Thymus (tissue), 11 donors: ENCODE measurements around the gene LENG8. TPM values are rescaled to one million over a fixed set of nuclear protein-coding genes. Genes with fewer than 3 reads are reported as not detected.
A peak's percentile ranks its signal among the peaks of the same experiment; 100 is the strongest.
"Not testable (repeated sequence)": the region's sequence is repeated elsewhere in the genome, so short reads cannot be mapped to it uniquely, and the experiment has no call there.

ENCODE experiments used
- DNase-seq, 9 donors: peaks; one replicate each; pipeline ENCODE4 v3.0.0-alpha.2; 2013; ENCODE audit warnings: low spot score in 9 of 9, low read depth in 6 of 9, missing footprints in 1 of 9
- H3K27ac ChIP-seq, 2 donors: one replicate each; pipeline ENCODE4 v1.5.1; 2013; ENCODE audit warnings: control low read depth in 1 of 2, low read depth in 1 of 2, low read length in 1 of 2, mild to moderate bottlenecking in 1 of 2, moderate library complexity in 1 of 2
- H3K27me3 ChIP-seq, 2 donors: one replicate each; pipeline ENCODE4 v1.5.1; 2013; ENCODE audit warnings: low read length in 1 of 2; ENCODE audit not compliant: control insufficient read depth in 2 of 2, insufficient read depth in 1 of 2
- H3K36me3 ChIP-seq, 2 donors: one replicate each; pipeline ENCODE4 v1.5.1; 2013; ENCODE audit warnings: low read length in 1 of 2, mild to moderate bottlenecking in 1 of 2, moderate library complexity in 1 of 2; ENCODE audit not compliant: control insufficient read depth in 2 of 2, insufficient read depth in 2 of 2
- H3K4me1 ChIP-seq, 2 donors: one replicate each; pipeline ENCODE4 v1.5.1; 2013; ENCODE audit warnings: low read length in 2 of 2; ENCODE audit not compliant: control insufficient read depth in 2 of 2, insufficient read depth in 2 of 2
- H3K4me3 ChIP-seq, 2 donors: one replicate each; pipeline ENCODE4 v1.5.1; 2013; ENCODE audit warnings: low read length in 2 of 2, control low read depth in 1 of 2, mild to moderate bottlenecking in 1 of 2
- H3K9me3 ChIP-seq, 2 donors: one replicate each; pipeline ENCODE4 v1.5.1; 2013; ENCODE audit warnings: low read length in 1 of 2, mild to moderate bottlenecking in 1 of 2; ENCODE audit not compliant: control insufficient read depth in 2 of 2, insufficient read depth in 1 of 2
- WGBS: extraction: QIAGEN DNeasy Blood & Tissue Kit; methylation state at CpG from one replicate; pipeline ENCODE4 v1.1.7; 2013; 5-methylcytosine and 5-hydroxymethylcytosine counted together
- polyA plus RNA-seq: library from polyadenylated mRNA; stranded (reverse); fragments of 200-250 nt; gene quantifications from one replicate; pipeline ENCODE4 v1.2.3, GENCODE V29; 2013
- total RNA-seq: library from RNA; stranded (reverse); fragments of 120-200 nt; gene quantifications from one replicate; pipeline ENCODE4 v1.2.4, GENCODE V29; 2013
- donor health status: healthy.

The LENG8 gene
- total and polyA plus RNA-seq, 2 donors, result 12.7 to 151 TPM

- no peak for DNase-seq
- H3K4me1 ChIP-seq, result peaks cover 6 to 20% of the 10 kb centered on the region in 2 donors
- 52% methylated on average over 11 of the region's 11 CpGs for whole genome bisulfite sequencing
- H3K4me3 ChIP-seq, result no peak overlapping the region
- H3K27me3 ChIP-seq, result peaks cover 4 to 33% of the 10 kb centered on the region in 2 donors
- no peaks in the 10 kb centered on the region for H3K36me3 ChIP-seq
- no peak overlapping the region for H3K27ac ChIP-seq
- H3K9me3 ChIP-seq, result peaks cover 0 to 6% of the 10 kb centered on the region in 2 donors
Observed at GRCh38 chr19:54434873-54435214, 14.2 kb upstream of the LENG8 start.

- Histone ChIP-seq H3K4me3 (no peak overlapping the region), H3K36me3 (peaks cover 0 to under 1% of the 10 kb centered on the region in 2 donors), H3K27me3 (peaks cover 1 to 26% of the 10 kb centered on the region in 2 donors), H3K27ac (no peak overlapping the region), H3K9me3 (peaks cover 0 to 1% of the 10 kb centered on the region in 2 donors), H3K4me1 (peaks cover 5 to 16% of the 10 kb centered on the region in 2 donors)
- no peak for DNase-seq
- 85% methylated on average over 16 of the region's 16 CpGs for WGBS
Observed at GRCh38 chr19:54435551-54436016, 13.4 kb upstream of the LENG8 start.

- Histone ChIP-seq H3K27me3 (peaks cover 0 to 22% of the 10 kb centered on the region in 2 donors), H3K27ac (no peak overlapping the region), H3K36me3 (peaks cover 0 to 3% of the 10 kb centered on the region in 2 donors), H3K4me1 (peaks cover 3 to 11% of the 10 kb centered on the region in 2 donors), H3K4me3 (no peak overlapping the region), H3K9me3 (no peaks in the 10 kb centered on the region)
- no peak for DNase-seq
- WGBS, result 91% methylated on average over 15 of the region's 15 CpGs
Observed at GRCh38 chr19:54436031-54436523, 12.9 kb upstream of the LENG8 start.

- DNase-seq, result no peak
- H3K4me3 ChIP-seq, result no peak overlapping the region
Observed at GRCh38 chr19:54436628-54437252, 12.3 kb upstream of the LENG8 start.

GRCh38 chr19:54439174-54439851, 9.7 kb upstream of the LENG8 start:
- H3K4me1 ChIP-seq, result peaks cover 3 to 10% of the 10 kb centered on the region in 2 donors
- H3K36me3 ChIP-seq, result peaks cover 1 to 4% of the 10 kb centered on the region in 2 donors
- peaks cover 0 to 5% of the 10 kb centered on the region in 2 donors for H3K27me3 ChIP-seq
- WGBS, result 85% methylated on average over 15 of the region's 15 CpGs
- H3K27ac ChIP-seq, result no peak overlapping the region
- no peak overlapping the region for H3K4me3 ChIP-seq
- H3K9me3 ChIP-seq, result no peaks in the 10 kb centered on the region
- peak in 2 of 9 donors; percentile 30 to 43 for DNase-seq

More at GRCh38 chr19:54436628-54437252, 12.3 kb upstream of the LENG8 start:
- 91% methylated on average over 10 of the region's 10 CpGs for WGBS
- Histone ChIP-seq H3K27me3 (peaks cover 0 to 16% of the 10 kb centered on the region in 2 donors), H3K9me3 (no peaks in the 10 kb centered on the region), H3K36me3 (peaks cover 0 to 3% of the 10 kb centered on the region in 2 donors), H3K4me1 (peaks cover 3 to 10% of the 10 kb centered on the region in 2 donors), H3K27ac (no peak overlapping the region)

GRCh38 chr19:54440641-54441040, 8.4 kb upstream of the LENG8 start:
- Histone ChIP-seq H3K36me3 (peaks cover 10 to 12% of the 10 kb centered on the region in 2 donors), H3K9me3 (no peaks in the 10 kb centered on the region), H3K27ac (no peak overlapping the region), H3K4me3 (no peak overlapping the region), H3K4me1 (no peaks in the 10 kb centered on the region), H3K27me3 (no peaks in the 10 kb centered on the region)
- no peak for DNase-seq
- 97% methylated on average over 5 of the region's 5 CpGs for WGBS

- Histone ChIP-seq H3K9me3 (no peaks in the 10 kb centered on the region), H3K27ac (no peak overlapping the region), H3K36me3 (peaks cover 13 to 14% of the 10 kb centered on the region in 2 donors), H3K4me1 (peaks cover 4 to 7% of the 10 kb centered on the region in 2 donors), H3K4me3 (no peak overlapping the region), H3K27me3 (no peaks in the 10 kb centered on the region)
- DNase-seq, result no peak
- 95% methylated on average over 7 of the region's 7 CpGs for WGBS
Observed at GRCh38 chr19:54444737-54445136, 4.3 kb upstream of the LENG8 start.

- 95% methylated on average over 15 of the region's 15 CpGs for WGBS
- not testable (repeated sequence) for H3K4me3 ChIP-seq, DNase-seq, H3K9me3 ChIP-seq, H3K27ac ChIP-seq, H3K27me3 ChIP-seq
- Histone ChIP-seq H3K4me1 (peaks cover 16 to 23% of the 10 kb centered on the region in 2 donors), H3K36me3 (peaks cover 16 to 20% of the 10 kb centered on the region in 2 donors)
Observed at GRCh38 chr19:54446349-54446748, 2.6 kb upstream of the LENG8 start.
